Measurements from ENCODE around the gene EHD3.

The EHD3 gene

GRCh38 chr2:31255911-31256571, 22.1 kb downstream of the EHD3 start:
- no peak for TF ChIP-seq CTCF (IDR thresholded peaks at IDR 0.05; ENCODE audit: low read depth, low read length, missing control alignments)
- no peak for DNase-seq
- Histone ChIP-seq H3K27ac (no peak overlapping the region), H3K4me3 (ENCODE audit: low read depth, low read length) (no peak overlapping the region), H3K27me3 (replicated peaks) (no peaks in the 10 kb centered on the region), H3K36me3 (replicated peaks) (peaks cover 10% of the 10 kb centered on the region)
- in situ Hi-C loops (cut with HindIII; ENCODE audit: low pct_ligation_motif_present, low sequenced_read_pairs) = no loop called here

- no peak overlapping the region for H3K27ac ChIP-seq
- no peak for TF ChIP-seq CTCF (IDR thresholded peaks at IDR 0.05; ENCODE audit: low read depth, low read length, missing control alignments)
- no peaks in the 10 kb centered on the region for H3K27me3 ChIP-seq (replicated peaks)
- H3K4me3 ChIP-seq (ENCODE audit: low read depth, low read length) = no peak overlapping the region
- in situ Hi-C loops (cut with HindIII; ENCODE audit: low pct_ligation_motif_present, low sequenced_read_pairs) = no loop called here
- H3K36me3 ChIP-seq (replicated peaks) = peaks cover 17% of the 10 kb centered on the region
- DNase-seq = no peak
Observed at GRCh38 chr2:31256611-31257382, 22.8 kb downstream of the EHD3 start.

- Histone ChIP-seq H3K27ac (no peak overlapping the region), H3K36me3 (replicated peaks) (peaks cover 20% of the 10 kb centered on the region), H3K4me3 (ENCODE audit: low read depth, low read length) (no peak overlapping the region), H3K27me3 (replicated peaks) (no peaks in the 10 kb centered on the region)
- no peak for TF ChIP-seq CTCF (IDR thresholded peaks at IDR 0.05; ENCODE audit: low read depth, low read length, missing control alignments)
- in situ Hi-C loops (cut with HindIII; ENCODE audit: low pct_ligation_motif_present, low sequenced_read_pairs) = no loop called here
- DNase-seq = no peak
Observed at GRCh38 chr2:31258351-31258750, 24.4 kb downstream of the EHD3 start.

- in situ Hi-C loops (cut with HindIII; ENCODE audit: low pct_ligation_motif_present, low sequenced_read_pairs) = no loop called here
- DNase-seq = no peak
- Histone ChIP-seq H3K27ac (no peak overlapping the region), H3K4me3 (ENCODE audit: low read depth, low read length) (no peak overlapping the region), H3K27me3 (replicated peaks) (no peaks in the 10 kb centered on the region), H3K36me3 (replicated peaks) (peaks cover 23% of the 10 kb centered on the region)
- TF ChIP-seq CTCF (IDR thresholded peaks at IDR 0.05; ENCODE audit: low read depth, low read length, missing control alignments) = no peak
Observed at GRCh38 chr2:31259075-31259474, 25.1 kb downstream of the EHD3 start.

GRCh38 chr2:31260870-31261269, 26.9 kb downstream of the EHD3 start:
- in situ Hi-C loops (cut with HindIII; ENCODE audit: low pct_ligation_motif_present, low sequenced_read_pairs) = no loop called here
- Histone ChIP-seq H3K4me3 (ENCODE audit: low read depth, low read length) (no peak overlapping the region), H3K36me3 (replicated peaks) (peaks cover 25% of the 10 kb centered on the region), H3K27ac (no peak overlapping the region), H3K27me3 (replicated peaks) (no peaks in the 10 kb centered on the region)
- DNase-seq = no peak
- TF ChIP-seq CTCF (IDR thresholded peaks at IDR 0.05; ENCODE audit: low read depth, low read length, missing control alignments) = no peak

Data from brain microvascular endothelial cell (primary cell).